LNCaP clone FGC (cell line): ENCODE data around the gene ERVV-1.
"Not testable (repeated sequence)": the region's sequence is repeated elsewhere in the genome, so short reads cannot be mapped to it uniquely, and the experiment has no call there.

Experiments used
- DNase-seq: peaks from one replicate; pipeline ENCODE4 v3.0.0-alpha.2; 2011; ENCODE audit warnings: low read depth
- H3K4me3 ChIP-seq: 2 replicates; pipeline ENCODE4 v1.5.1; 2011; ENCODE audit warnings: mild to moderate bottlenecking, low read depth, low read length, control low read depth
- CTCF ChIP-seq: IDR thresholded peaks from 2 replicates; pipeline ENCODE4 v1.5.1; 2012; ENCODE audit warnings: mild to moderate bottlenecking; ENCODE audit not compliant: control insufficient read depth, insufficient read depth; ENCODE audit errors: extremely low read depth

The ERVV-1 gene

GRCh38 chr19:53019684-53020083 is 6.0 kb downstream of the ERVV-1 start:
- no peak for TF ChIP-seq CTCF
- no peak for DNase-seq
- H3K4me3 ChIP-seq = no peak overlapping the region

- H3K4me3 ChIP-seq, DNase-seq: not testable (repeated sequence)
These were observed 14.6 kb downstream of the ERVV-1 start for GRCh38 chr19:53028306-53028705.

- no peak overlapping the region for H3K4me3 ChIP-seq
- TF ChIP-seq CTCF = no peak
- DNase-seq = no peak
These were observed 20.3 kb downstream of the ERVV-1 start for GRCh38 chr19:53034054-53034453.

GRCh38 chr19:53034948-53035675 is 21.4 kb downstream of the ERVV-1 start:
- H3K4me3 ChIP-seq = no peak overlapping the region
- TF ChIP-seq CTCF = no peak
- no peak for DNase-seq

- TF ChIP-seq CTCF = no peak
- DNase-seq = no peak
- H3K4me3 ChIP-seq = no peak overlapping the region
These were observed 23.7 kb downstream of the ERVV-1 start for GRCh38 chr19:53037101-53038097.

GRCh38 chr19:53041366-53041765 is 27.6 kb downstream of the ERVV-1 start:
- no peak for DNase-seq
- H3K4me3 ChIP-seq = no peak overlapping the region
- no peak for TF ChIP-seq CTCF

GRCh38 chr19:53045536-53045935 is 31.8 kb downstream of the ERVV-1 start:
- no peak for DNase-seq
- TF ChIP-seq CTCF = no peak
- no peak overlapping the region for H3K4me3 ChIP-seq
